Measurements from ENCODE around the gene TRIM33.

DNA sequence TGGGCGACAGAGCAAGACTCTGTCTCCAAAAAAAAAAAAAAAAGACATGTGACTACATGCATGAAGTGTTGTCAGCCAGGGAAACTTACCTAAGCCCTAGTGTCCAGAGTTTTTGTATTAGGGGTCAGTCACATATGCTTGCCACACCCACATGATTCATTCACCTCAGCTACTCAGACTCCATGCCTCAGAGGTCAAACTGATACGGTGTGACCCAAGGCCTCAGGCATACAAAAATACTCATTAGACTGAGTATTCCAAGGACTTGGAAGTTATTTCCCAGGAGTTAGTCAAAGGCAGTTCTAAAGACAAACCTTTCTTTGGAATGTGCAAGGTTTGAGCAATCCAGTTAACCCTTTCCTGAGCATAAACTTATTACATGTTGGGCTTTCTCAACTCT is 6.3 kb upstream of the TRIM33 start:
- TF ChIP-seq, protein P1, sequence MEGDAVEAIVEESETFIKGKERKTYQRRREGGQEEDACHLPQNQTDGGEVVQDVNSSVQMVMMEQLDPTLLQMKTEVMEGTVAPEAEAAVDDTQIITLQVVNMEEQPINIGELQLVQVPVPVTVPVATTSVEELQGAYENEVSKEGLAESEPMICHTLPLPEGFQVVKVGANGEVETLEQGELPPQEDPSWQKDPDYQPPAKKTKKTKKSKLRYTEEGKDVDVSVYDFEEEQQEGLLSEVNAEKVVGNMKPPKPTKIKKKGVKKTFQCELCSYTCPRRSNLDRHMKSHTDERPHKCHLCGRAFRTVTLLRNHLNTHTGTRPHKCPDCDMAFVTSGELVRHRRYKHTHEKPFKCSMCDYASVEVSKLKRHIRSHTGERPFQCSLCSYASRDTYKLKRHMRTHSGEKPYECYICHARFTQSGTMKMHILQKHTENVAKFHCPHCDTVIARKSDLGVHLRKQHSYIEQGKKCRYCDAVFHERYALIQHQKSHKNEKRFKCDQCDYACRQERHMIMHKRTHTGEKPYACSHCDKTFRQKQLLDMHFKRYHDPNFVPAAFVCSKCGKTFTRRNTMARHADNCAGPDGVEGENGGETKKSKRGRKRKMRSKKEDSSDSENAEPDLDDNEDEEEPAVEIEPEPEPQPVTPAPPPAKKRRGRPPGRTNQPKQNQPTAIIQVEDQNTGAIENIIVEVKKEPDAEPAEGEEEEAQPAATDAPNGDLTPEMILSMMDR (IDR thresholded peaks at IDR 0.05; ENCODE audit: low read length): no peak
- no peak for TF ChIP-seq EZH2 (IDR thresholded peaks at IDR 0.05; ENCODE audit: borderline replicate concordance, low read length)
